HepG2 (cell line): Measurements from ENCODE around the gene SDC4. TPM values are rescaled to one million over a fixed set of nuclear protein-coding genes. Genes with fewer than 3 reads are reported as not detected.

ENCODE experiments used
- ARID5B ChIP-seq: IDR thresholded peaks from 2 replicates; pipeline ENCODE4 v1.4.0; 2020; ENCODE audit warnings: mild to moderate bottlenecking, missing genetic modification reagents
- ASH2L ChIP-seq: fragments of 300-600, 200-600 bp; sonication (generic); IDR thresholded peaks from 2 replicates; pipeline ENCODE4 v1.7.0; 2017; ENCODE audit warnings: low read depth, mild to moderate bottlenecking, moderate library complexity, mixed read lengths, low read length; ENCODE audit not compliant: insufficient read length
- CCDC6 ChIP-seq: sonication (generic); formaldehyde crosslinking; IDR thresholded peaks from 2 replicates; pipeline ENCODE4 v1.8.1; 2022; ENCODE audit warnings: mild to moderate bottlenecking, missing genetic modification reagents, moderate library complexity
- ELF3 ChIP-seq: IDR thresholded peaks from 2 replicates; pipeline ENCODE4 v1.6.1; 2016; ENCODE audit warnings: missing genetic modification reagents, missing compliant biosample characterization
- ELF4 ChIP-seq: sonication (generic); formaldehyde crosslinking; IDR thresholded peaks from 2 replicates; pipeline ENCODE4 v1.5.0; 2020; ENCODE audit warnings: missing genetic modification reagents, mild to moderate bottlenecking, moderate library complexity, borderline replicate concordance
- FOXA1 ChIP-seq, 2 experiments: fragments of 450-650 bp in 1 of 2; sonication (generic) in 1 of 2; formaldehyde crosslinking in 1 of 2; IDR thresholded peaks; 2 replicates each; pipeline versions ENCODE4 v1.4.0 to v1.6.1; 2016 to 2020; ENCODE audit warnings: missing genetic modification reagents in 1 of 2
- JUNB ChIP-seq: sonication (generic); formaldehyde crosslinking; IDR thresholded peaks from 2 replicates; pipeline ENCODE4 v1.8.0; 2022; ENCODE audit warnings: missing genetic modification reagents, mild to moderate bottlenecking, borderline replicate concordance
- NFYC ChIP-seq: IDR thresholded peaks from 2 replicates; pipeline ENCODE4 v1.6.1; 2016; ENCODE audit warnings: missing genetic modification reagents, missing compliant biosample characterization
- RXRB ChIP-seq: IDR thresholded peaks from 2 replicates; pipeline ENCODE4 v1.6.1; 2016; ENCODE audit warnings: borderline replicate concordance, missing genetic modification reagents, missing compliant biosample characterization
- SETDB1 ChIP-seq: sonication (generic); formaldehyde crosslinking; IDR thresholded peaks from 2 replicates; pipeline ENCODE4 v1.5.1; 2020; ENCODE audit warnings: missing genetic modification reagents, mild to moderate bottlenecking, borderline replicate concordance
- SMAD1 ChIP-seq: sonication (generic); formaldehyde crosslinking; IDR thresholded peaks from 2 replicates; pipeline ENCODE4 v1.4.0; 2020; ENCODE audit warnings: missing genetic modification reagents, low read depth, mild to moderate bottlenecking, borderline replicate concordance
- ZBED4 ChIP-seq: sonication (generic); formaldehyde crosslinking; IDR thresholded peaks from 2 replicates; pipeline ENCODE4 v1.4.0; 2020; ENCODE audit warnings: missing genetic modification reagents, borderline replicate concordance
- ZNF180 ChIP-seq: sonication (generic); formaldehyde crosslinking; IDR thresholded peaks from 2 replicates; pipeline ENCODE4 v1.4.0; 2020; ENCODE audit warnings: low read depth, missing genetic modification reagents, borderline replicate concordance
- ZNF430 ChIP-seq: sonication (generic); formaldehyde crosslinking; IDR thresholded peaks from 2 replicates; pipeline ENCODE4 v1.9.0; 2021; ENCODE audit warnings: mild to moderate bottlenecking, missing genetic modification reagents
- ZNF607 ChIP-seq: sonication (generic); formaldehyde crosslinking; IDR thresholded peaks from 2 replicates; pipeline ENCODE4 v1.5.1; 2020; ENCODE audit warnings: missing genetic modification reagents, mild to moderate bottlenecking, borderline replicate concordance
- ZNF644 ChIP-seq: IDR thresholded peaks from 2 replicates; pipeline ENCODE4 v1.6.1; 2016; ENCODE audit warnings: low read depth
- ZNF766 ChIP-seq: sonication (generic); formaldehyde crosslinking; IDR thresholded peaks from 2 replicates; pipeline ENCODE4 v1.5.0; 2020; ENCODE audit warnings: missing genetic modification reagents, borderline replicate concordance
- ZNF782 ChIP-seq: sonication (generic); formaldehyde crosslinking; IDR thresholded peaks from 2 replicates; pipeline ENCODE4 v1.4.0; 2020; ENCODE audit warnings: missing genetic modification reagents, mild to moderate bottlenecking, borderline replicate concordance
- polyA plus RNA-seq, 8 experiments: library from polyadenylated mRNA; depleted of rRNA in 3 of 8; stranded (reverse) in 7 of 8; unstranded in 1 of 8; fragments of >200 nt; fragmentation: Illumina TruSeq in 4 of 8; extraction: Trizol in 4 of 8; gene quantifications; 2 replicates each; pipeline versions ENCODE4 v1.2.1 to v1.2.3, GENCODE V29; 2011 to 2016; ENCODE audit warnings: low read depth in 4 of 8, missing spikeins in 1 of 8, mixed read lengths in 1 of 8; ENCODE audit not compliant: insufficient read depth in 1 of 8
- total RNA-seq, 5 experiments: library from RNA; depleted of rRNA; stranded (reverse); fragments of >200 nt; fragmentation: Illumina TruSeq; extraction: Trizol; gene quantifications; 2 replicates each; pipeline ENCODE4 v1.2.3, GENCODE V29; 2016; ENCODE audit warnings: low read depth in 1 of 5

SDC4 gene
- total and polyA plus RNA-seq, 2 of the 13 experiments (the other 11 are each of a cell fraction or from before 2014, with no cell fraction given): 49.0 to 65.1 TPM

DNA sequence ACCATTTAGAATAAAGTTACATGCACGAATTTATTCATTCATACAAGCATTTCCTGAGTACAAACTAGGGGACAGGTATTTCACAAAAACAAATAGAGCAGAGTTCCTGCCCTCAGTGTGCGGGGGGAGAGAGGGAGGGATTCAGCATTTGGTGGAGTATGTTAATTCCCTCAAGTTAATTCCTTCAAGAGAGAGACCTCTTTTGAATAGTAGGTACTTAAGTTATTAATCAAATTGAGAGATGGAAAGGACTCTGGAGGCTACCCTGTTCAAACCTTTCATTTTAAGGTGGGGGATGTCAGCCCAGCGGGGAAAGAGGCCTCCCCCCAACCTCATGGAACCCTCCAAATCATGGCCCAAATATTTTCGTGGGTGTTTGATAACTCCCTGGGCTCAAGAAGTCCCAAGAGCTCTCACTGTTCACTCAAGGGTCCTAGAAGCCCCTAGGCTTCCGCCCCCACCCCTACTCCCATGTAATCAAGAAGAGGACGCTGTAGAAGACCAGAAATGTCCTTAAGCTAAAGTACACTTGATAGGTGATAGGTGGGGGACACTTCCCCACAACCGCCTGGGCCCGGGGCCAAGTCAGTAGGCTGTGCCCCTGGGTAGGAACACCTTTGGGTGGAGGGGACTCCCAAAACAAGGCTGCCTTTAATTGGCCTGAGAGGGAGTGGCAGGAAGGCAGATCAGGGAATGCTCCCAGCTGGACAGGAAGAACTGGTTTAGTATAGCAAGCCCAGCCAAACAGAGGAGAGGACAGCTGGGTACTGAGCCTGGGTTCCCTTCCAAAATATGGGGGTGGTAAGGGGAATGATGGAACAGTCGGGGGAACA, 2.9 kb downstream of the SDC4 start (continued):
- TF ChIP-seq ASH2L (no peak), ELF4 (CRISPR knock-in tag) (no peak), SMAD1 (CRISPR knock-in tag) (no peak), ARID5B (CRISPR knock-in tag) (peak; percentile 57), CCDC6 (CRISPR knock-in tag) (no peak), ZNF766 (CRISPR knock-in tag) (no peak), ZNF180 (CRISPR knock-in tag) (no peak), ZNF430 (peak; percentile 63; the same call in 1 of the 2 replicates), ELF3 (CRISPR knock-in tag) (peak; percentile 63), ZNF644 (CRISPR knock-in tag) (no peak), ZNF782 (CRISPR knock-in tag) (no peak), JUNB (CRISPR knock-in tag) (no peak), SETDB1 (CRISPR knock-in tag) (peak; percentile 58; the same call in 1 of the 2 replicates), FOXA1 (IDR thresholded peaks at IDR 0.05) (no peak), FOXA1 (CRISPR knock-in tag; IDR thresholded peaks at IDR 0.05) (peak; percentile 67), NFYC (CRISPR knock-in tag) (0 out of 2 replicates have a peak, but pooled peaks have one; percentile 9), ZBED4 (0 out of 2 replicates have a peak, but pooled peaks have one; percentile 17), RXRB (CRISPR knock-in tag) (peak; percentile 66; the same call in 1 of the 2 replicates), ZNF607 (CRISPR knock-in tag) (0 out of 2 replicates have a peak, but pooled peaks have one; percentile 54)
